Stimulated activated CD8-positive, alpha-beta memory T cell treated with anti-CD3 and anti-CD28 coated beads, Interleukin-4, amount 100 ng/mL, for 24 hours (primary cell): ENCODE results near the gene PTPRN2.
"Not testable (repeated sequence)": the region's sequence is repeated elsewhere in the genome, so short reads cannot be mapped to it uniquely, and the experiment has no call there.

Experiments used
- DNase-seq: peaks from one replicate; pipeline ENCODE4 v3.0.0-alpha.2; 2020; ENCODE audit warnings: low read depth

PTPRN2 gene

DNA sequence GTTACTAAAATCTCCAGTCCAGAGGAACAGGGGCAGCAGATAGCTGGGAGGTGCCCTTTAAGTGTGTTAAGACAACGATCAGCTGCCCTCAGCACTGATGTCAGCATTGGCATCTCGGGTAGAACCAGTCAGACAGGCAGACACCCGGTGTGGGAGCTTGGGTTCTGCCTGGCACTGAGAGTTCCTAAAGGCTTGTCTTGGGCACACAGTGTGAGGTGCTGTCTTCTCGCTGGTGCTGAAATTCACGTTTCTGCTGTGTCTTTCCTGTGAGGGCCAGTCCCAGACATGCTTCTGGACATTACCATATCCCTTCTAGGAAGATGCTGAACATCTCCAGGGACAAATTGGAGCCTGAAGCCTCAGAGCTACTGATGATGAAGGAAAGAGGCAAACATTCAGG lies 1094.6 kb downstream of the PTPRN2 start:
- no peak for DNase-seq

DNA sequence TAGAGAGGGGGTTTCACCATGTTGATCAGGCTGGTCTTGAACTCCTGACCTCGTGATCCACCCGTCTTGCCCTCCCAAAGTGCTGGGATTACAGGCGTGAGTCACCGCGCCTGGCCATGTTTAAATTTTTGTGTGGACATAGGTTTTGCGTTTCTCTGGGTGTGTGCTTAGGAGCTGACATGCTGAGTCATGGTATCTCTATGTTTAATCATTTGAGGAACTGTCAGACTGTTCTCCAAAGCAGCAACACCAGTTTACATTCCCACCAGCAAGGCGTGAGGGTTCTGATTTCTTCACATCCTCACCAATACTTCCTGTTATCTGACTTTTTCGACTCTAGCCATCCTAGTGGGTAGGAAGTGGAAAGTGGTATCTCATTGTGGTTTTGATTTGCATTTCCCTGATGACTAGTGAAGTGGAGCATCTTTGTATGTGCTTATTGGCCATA lies 1097.1 kb downstream of the PTPRN2 start:
- peak; percentile 24 for DNase-seq

DNA sequence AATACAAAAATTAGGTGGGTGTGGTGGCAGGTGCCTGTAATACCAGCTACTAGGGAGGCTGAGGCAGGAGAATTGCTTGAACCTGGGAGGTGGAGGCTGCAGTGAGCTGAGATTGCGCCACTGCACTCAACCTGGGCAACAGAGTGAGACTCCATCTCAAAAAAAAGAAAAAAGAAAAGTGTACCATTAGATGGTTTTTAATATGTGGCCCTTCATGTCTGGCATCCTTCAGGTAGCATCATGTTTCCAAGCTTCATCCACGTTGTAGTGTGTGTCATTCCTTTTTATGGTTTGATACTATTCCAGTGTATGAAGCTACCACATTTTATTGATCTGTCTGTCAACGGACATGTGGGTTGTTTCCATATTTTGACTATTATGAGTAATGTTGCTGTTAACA lies 1097.8 kb downstream of the PTPRN2 start:
- not testable (repeated sequence) for DNase-seq
